CD14-positive monocyte (primary cell): ENCODE results near the gene RASA4B. TPM values are rescaled to one million over a fixed set of nuclear protein-coding genes. Genes with fewer than 3 reads are reported as not detected.

Experiments used
- DNase-seq, 3 donors: peaks; one replicate each; pipeline ENCODE4 v3.0.0-alpha.2; 2011 to 2022
- H2AFZ ChIP-seq: 2 replicates; pipeline ENCODE4 v1.6.0; 2012; ENCODE audit warnings: mild to moderate bottlenecking, low read depth, low read length, inconsistent platforms; ENCODE audit not compliant: insufficient read depth, poor library complexity, severe bottlenecking
- H3K27ac ChIP-seq, 2 donors: 1 replicate in 1 of 2; 2 replicates in 1 of 2; pipeline ENCODE4 v1.5.1; 2012 to 2013; ENCODE audit warnings: low read length in 2 of 2, control low read depth in 1 of 2, inconsistent platforms in 1 of 2, low read depth in 1 of 2, mild to moderate bottlenecking in 1 of 2
- H3K27me3 ChIP-seq, 2 donors: one replicate each; pipeline versions ENCODE4 v1.6.0 to v1.6.1; 2011 to 2013; ENCODE audit warnings: low read length in 2 of 2; ENCODE audit not compliant: control insufficient read depth in 2 of 2, insufficient read depth in 2 of 2
- H3K36me3 ChIP-seq, 2 donors: replicated peaks in 1 of 2; 1 replicate in 1 of 2; 2 replicates in 1 of 2; pipeline versions ENCODE4 v1.5.1 to v1.6.1; 2012 to 2013; ENCODE audit warnings: low read length in 2 of 2, control low read depth in 1 of 2, inconsistent platforms in 1 of 2, mild to moderate bottlenecking in 1 of 2; ENCODE audit not compliant: insufficient read depth in 2 of 2, control insufficient read depth in 1 of 2
- H3K4me1 ChIP-seq, 2 donors: 1 replicate in 1 of 2; 2 replicates in 1 of 2; pipeline versions ENCODE4 v1.5.1 to v1.6.1; 2012 to 2013; ENCODE audit warnings: low read length in 2 of 2, control low read depth in 1 of 2, inconsistent platforms in 1 of 2, mild to moderate bottlenecking in 1 of 2, moderate library complexity in 1 of 2; ENCODE audit not compliant: insufficient read depth in 2 of 2, control insufficient read depth in 1 of 2
- H3K4me2 ChIP-seq: replicated peaks from 2 replicates; pipeline ENCODE3; 2012; ENCODE audit warnings: low read length, moderate library complexity, mild to moderate bottlenecking; ENCODE audit not compliant: poor library complexity, severe bottlenecking; ENCODE audit errors: extremely low read depth
- H3K4me3 ChIP-seq, 3 experiments: fragments of 200-600 bp in 1 of 3; sonication (generic) in 1 of 3; replicated peaks in 1 of 3; 1 replicate in 2 of 3; 2 replicates in 1 of 3; pipeline ENCODE4 v1.5.1; 2011 to 2013; ENCODE audit warnings: low read length in 3 of 3, mild to moderate bottlenecking in 3 of 3, control low read depth in 2 of 3, low read depth in 2 of 3, inconsistent platforms in 1 of 3, moderate library complexity in 1 of 3
- H3K79me2 ChIP-seq: 2 replicates; pipeline ENCODE4 v1.6.0; 2012; ENCODE audit warnings: mild to moderate bottlenecking, control low read depth, inconsistent platforms, low read length, moderate library complexity; ENCODE audit not compliant: insufficient read depth
- H3K9ac ChIP-seq: 2 replicates; pipeline ENCODE4 v1.6.0; 2017; ENCODE audit warnings: low read length, mild to moderate bottlenecking; ENCODE audit not compliant: insufficient read depth, poor library complexity, severe bottlenecking
- H3K9me3 ChIP-seq, 2 donors: replicated peaks in 1 of 2; 1 replicate in 1 of 2; 2 replicates in 1 of 2; pipeline versions ENCODE4 v1.5.1 to v1.6.1; 2012 to 2013; ENCODE audit warnings: low read length in 2 of 2, control low read depth in 1 of 2; ENCODE audit not compliant: control insufficient read depth in 1 of 2, insufficient read depth in 1 of 2
- H4K20me1 ChIP-seq: 2 replicates; pipeline ENCODE4 v1.6.0; 2012; ENCODE audit warnings: mild to moderate bottlenecking, low read length, control low read depth, moderate library complexity; ENCODE audit not compliant: insufficient read depth
- H3K27ac Mint-ChIP-seq, 7 donors: one replicate each; pipeline ENCODE4 v1.8.0; 2020; ENCODE audit warnings: mild to moderate bottlenecking in 7 of 7, mixed read lengths in 7 of 7, moderate library complexity in 6 of 7, inconsistent platforms in 2 of 7
- H3K27me3 Mint-ChIP-seq, 3 donors: one replicate each; pipeline ENCODE4 v1.8.0; 2021 to 2022; ENCODE audit warnings: low read depth in 3 of 3, mild to moderate bottlenecking in 3 of 3, mixed read lengths in 3 of 3, moderate library complexity in 3 of 3, inconsistent platforms in 1 of 3
- H3K36me3 Mint-ChIP-seq, 2 donors: one replicate each; pipeline ENCODE4 v1.8.0; 2020; ENCODE audit warnings: mixed read lengths in 2 of 2, inconsistent platforms in 1 of 2, mild to moderate bottlenecking in 1 of 2
- H3K4me1 Mint-ChIP-seq: one replicate; pipeline ENCODE4 v1.8.0; 2020; ENCODE audit warnings: mild to moderate bottlenecking, mixed read lengths
- H3K4me3 Mint-ChIP-seq, 2 donors: one replicate each; pipeline ENCODE4 v1.8.0; 2020; ENCODE audit warnings: mild to moderate bottlenecking in 2 of 2, mixed read lengths in 2 of 2, moderate library complexity in 1 of 2
- H3K9me3 Mint-ChIP-seq, 7 donors: one replicate each; pipeline ENCODE4 v1.8.0; 2020 to 2022; ENCODE audit warnings: mixed read lengths in 7 of 7, mild to moderate bottlenecking in 6 of 7, moderate library complexity in 6 of 7, inconsistent platforms in 2 of 7
- CTCF ChIP-seq: fragments of 200-600 bp; IDR thresholded peaks from one replicate; pipeline ENCODE4 v1.8.0; 2022; ENCODE audit warnings: antibody characterized with exemption, mild to moderate bottlenecking
- WGBS: methylation state at CpG from one replicate; pipeline ENCODE4 v1.1.5; 2013; ENCODE audit warnings: missing lambda C conversion rate; ENCODE audit not compliant: insufficient coverage; 5-methylcytosine and 5-hydroxymethylcytosine counted together
- intact Hi-C, 2 donors: fragments of 100-400 bp; cut with micrococcal nuclease; formaldehyde crosslinking; loops; one replicate each; pipeline versions ENCODE4 v1.15.0 to v1.15.1; 2023
- polyA plus RNA-seq, 3 donors: library from polyadenylated mRNA; depleted of rRNA in 1 of 3; unstranded in 2 of 3; stranded (reverse) in 1 of 3; fragments of 300-500 nt in 2 of 3; fragments of >200 nt in 1 of 3; fragmentation: Illumina TruSeq in 2 of 3; gene quantifications; 1 replicate in 2 of 3; 2 replicates in 1 of 3; pipeline ENCODE4 v1.2.3, GENCODE V29; 2012 to 2021

Gene RASA4B
- polyA plus RNA-seq, 3 donors = 6.3 to 24.1 (median 20.1) TPM

DNA sequence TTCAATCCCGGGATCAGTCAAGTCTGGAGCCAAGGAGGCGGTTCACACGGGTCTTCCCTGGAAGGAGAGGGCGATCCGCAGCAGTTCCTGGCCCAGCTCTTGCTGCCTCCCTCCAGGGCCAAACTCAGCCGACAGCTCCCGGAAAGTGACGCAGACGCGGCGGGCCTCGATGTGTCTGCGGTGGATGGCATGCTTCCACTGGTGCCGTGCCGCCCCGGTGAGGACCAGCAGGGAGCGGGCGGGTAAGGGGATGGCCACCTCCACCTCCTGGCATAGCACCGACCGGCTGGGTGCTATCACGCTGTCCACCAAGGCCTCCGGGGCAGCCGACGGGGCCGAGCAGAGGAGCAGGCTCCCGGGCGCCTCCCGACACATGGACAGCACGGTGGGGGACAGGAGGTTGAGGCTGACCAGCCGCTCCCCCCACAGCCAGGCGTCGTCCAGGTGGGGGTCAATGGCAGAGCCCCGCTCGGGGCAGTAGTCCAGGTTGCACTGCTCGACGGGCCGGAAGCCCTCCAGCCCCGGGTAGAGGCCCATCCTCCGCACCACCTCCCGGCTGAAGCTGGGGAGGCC, 60.1 kb downstream of the RASA4B start:
- no peak for DNase-seq
- TF ChIP-seq CTCF = no peak
- Histone ChIP-seq H3K4me1 (no peaks in the 10 kb centered on the region), H3K9me3 (no peaks in the 10 kb centered on the region), H4K20me1 (no peaks in the 10 kb centered on the region), H2AFZ (no peak overlapping the region), H3K36me3 (peaks cover 33 to 44% of the 10 kb centered on the region in 2 donors), H3K27me3 (no peaks in the 10 kb centered on the region), H3K4me3 (no peak overlapping the region), H3K4me2 (no peak overlapping the region), H3K79me2 (peaks cover 7% of the 10 kb centered on the region), H3K27ac (no peak overlapping the region), H3K9ac (no peak overlapping the region)
- intact Hi-C loops = loop anchor here in 1 of 2 donors (10.0 kb wide), 1 partner anchor 173 kb away; the partner anchor contains the start of gene SH2B2
- 95% methylated on average over 27 of the region's 40 CpGs for WGBS
- H3K27me3 Mint-ChIP-seq = no peaks in the 10 kb centered on the region
- no peak overlapping the region for H3K4me3 Mint-ChIP-seq
- H3K36me3 Mint-ChIP-seq = peaks cover 26 to 58% of the 10 kb centered on the region in 2 donors
- H3K27ac Mint-ChIP-seq = no peak overlapping the region
- peaks cover under 1% of the 10 kb centered on the region for H3K4me1 Mint-ChIP-seq
- no peaks in the 10 kb centered on the region for H3K9me3 Mint-ChIP-seq

DNA sequence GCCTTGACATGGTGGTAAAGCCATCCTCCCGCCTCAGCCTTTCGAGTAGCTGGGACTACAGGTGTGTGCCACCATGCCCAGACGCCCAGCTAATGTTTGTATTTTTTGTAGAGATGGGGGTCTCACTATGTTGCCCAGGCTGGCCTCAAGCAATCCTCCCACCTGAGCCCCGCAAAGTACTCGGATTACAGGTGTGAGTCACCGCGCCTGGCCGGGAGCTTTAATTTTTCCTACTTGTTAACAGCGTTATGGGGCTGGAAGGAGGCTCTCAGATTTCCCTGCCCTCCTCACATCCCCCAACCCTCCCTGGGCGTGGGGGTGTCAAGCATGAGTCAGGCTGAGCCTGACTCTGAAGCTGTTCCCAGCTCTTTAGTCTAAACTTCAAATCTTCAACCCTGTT, 61.2 kb downstream of the RASA4B start:
- H3K27ac Mint-ChIP-seq = peak overlapping the region in 1 of 7 donors; percentile 44
- intact Hi-C loops = loop anchor here in 1 of 2 donors (10.0 kb wide), 1 partner anchor 172 kb away; the partner anchor contains the start of gene SH2B2

More for the DNA sequence above, 61.2 kb downstream of the RASA4B start:
- no peaks in the 10 kb centered on the region for H4K20me1 ChIP-seq
- 100% methylated on average over 2 of the region's 10 CpGs for WGBS
- H3K4me3 ChIP-seq = no peak overlapping the region
- H3K4me1 ChIP-seq = no peaks in the 10 kb centered on the region
- no peaks in the 10 kb centered on the region for H3K27me3 Mint-ChIP-seq
- H3K9me3 Mint-ChIP-seq = no peaks in the 10 kb centered on the region
- H3K4me1 Mint-ChIP-seq = no peaks in the 10 kb centered on the region
- H3K4me3 Mint-ChIP-seq = no peak overlapping the region
- no peak overlapping the region for H3K27ac ChIP-seq
- peaks cover 33 to 44% of the 10 kb centered on the region in 2 donors for H3K36me3 ChIP-seq
- no peaks in the 10 kb centered on the region for H3K79me2 ChIP-seq
- TF ChIP-seq CTCF = no peak
- no peak for DNase-seq
- H3K36me3 Mint-ChIP-seq = peaks cover 26 to 51% of the 10 kb centered on the region in 2 donors
- no peaks in the 10 kb centered on the region for H3K27me3 ChIP-seq
- no peaks in the 10 kb centered on the region for H3K9me3 ChIP-seq
- H2AFZ ChIP-seq = no peak overlapping the region
- no peak overlapping the region for H3K9ac ChIP-seq
- no peak overlapping the region for H3K4me2 ChIP-seq
